Osteocyte (in vitro differentiated cells): Measurements from ENCODE around the gene TBCA. TPM values are rescaled to one million over a fixed set of nuclear protein-coding genes. Genes with fewer than 3 reads are reported as not detected.

Experiments
- DNase-seq: peaks from one replicate; pipeline ENCODE4 v3.0.0; 2021; ENCODE audit warnings: mixed read lengths; ENCODE audit not compliant: unreplicated experiment; ENCODE audit errors: extremely low spot score
- H3K27ac Mint-ChIP-seq: one replicate; pipeline ENCODE4 v1.8.0; 2021; ENCODE audit warnings: mild to moderate bottlenecking, mixed read lengths; ENCODE audit not compliant: unreplicated experiment
- H3K27me3 Mint-ChIP-seq: one replicate; pipeline ENCODE4 v1.8.0; 2021; ENCODE audit warnings: mixed read lengths; ENCODE audit not compliant: unreplicated experiment
- H3K36me3 Mint-ChIP-seq: one replicate; pipeline ENCODE4 v1.8.0; 2021; ENCODE audit warnings: mixed read lengths; ENCODE audit not compliant: unreplicated experiment
- H3K4me1 Mint-ChIP-seq: one replicate; pipeline ENCODE4 v1.8.0; 2021; ENCODE audit warnings: mixed read lengths; ENCODE audit not compliant: unreplicated experiment
- H3K4me3 Mint-ChIP-seq: one replicate; pipeline ENCODE4 v1.8.0; 2021; ENCODE audit warnings: mild to moderate bottlenecking, moderate library complexity, mixed read lengths; ENCODE audit not compliant: unreplicated experiment
- H3K9me3 Mint-ChIP-seq: one replicate; pipeline ENCODE4 v1.8.0; 2021; ENCODE audit warnings: mixed read lengths; ENCODE audit not compliant: unreplicated experiment
- total RNA-seq: library from RNA; stranded (reverse); gene quantifications from 2 replicates; pipeline ENCODE4 v1.2.1, GENCODE V29; 2021
- TF ChIP-seq, protein P1 (sequence below): fragments of 200-600 bp; sonication (generic); IDR thresholded peaks from 2 replicates; pipeline ENCODE4 v1.5.0; 2021; ENCODE audit warnings: antibody characterized with exemption, mild to moderate bottlenecking, moderate library complexity

The TBCA gene
- total RNA-seq, 1 donor from 2014 or later: 164 TPM

DNA sequence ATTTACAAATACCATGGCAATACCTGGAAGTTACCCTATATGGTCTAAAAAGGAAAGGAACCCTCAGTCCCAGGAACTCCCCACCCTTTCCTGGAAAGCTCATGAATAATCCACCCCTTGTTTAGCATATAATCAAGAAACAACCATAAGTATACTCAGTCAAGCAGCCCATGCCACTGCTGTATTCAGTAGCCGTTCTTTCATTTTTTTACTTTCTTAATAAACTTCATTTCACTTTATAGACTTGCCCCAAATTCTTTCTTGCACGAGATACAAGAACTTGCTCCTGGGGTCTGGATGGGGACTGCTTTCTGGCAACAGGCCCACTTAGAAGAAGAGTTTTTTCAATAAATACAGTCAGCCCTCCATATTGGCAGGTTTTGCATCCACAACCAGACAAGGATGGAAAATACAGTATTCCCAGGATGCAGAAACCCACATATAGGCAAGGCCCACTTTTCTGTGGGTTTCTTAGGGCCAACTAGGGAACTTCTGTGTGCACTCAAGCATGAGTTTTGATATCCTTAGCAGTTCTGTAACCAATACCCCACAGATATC lies 2.8 kb upstream of the TBCA start:
- no peak overlapping the region for H3K4me3 Mint-ChIP-seq
- TF ChIP-seq, protein P1, sequence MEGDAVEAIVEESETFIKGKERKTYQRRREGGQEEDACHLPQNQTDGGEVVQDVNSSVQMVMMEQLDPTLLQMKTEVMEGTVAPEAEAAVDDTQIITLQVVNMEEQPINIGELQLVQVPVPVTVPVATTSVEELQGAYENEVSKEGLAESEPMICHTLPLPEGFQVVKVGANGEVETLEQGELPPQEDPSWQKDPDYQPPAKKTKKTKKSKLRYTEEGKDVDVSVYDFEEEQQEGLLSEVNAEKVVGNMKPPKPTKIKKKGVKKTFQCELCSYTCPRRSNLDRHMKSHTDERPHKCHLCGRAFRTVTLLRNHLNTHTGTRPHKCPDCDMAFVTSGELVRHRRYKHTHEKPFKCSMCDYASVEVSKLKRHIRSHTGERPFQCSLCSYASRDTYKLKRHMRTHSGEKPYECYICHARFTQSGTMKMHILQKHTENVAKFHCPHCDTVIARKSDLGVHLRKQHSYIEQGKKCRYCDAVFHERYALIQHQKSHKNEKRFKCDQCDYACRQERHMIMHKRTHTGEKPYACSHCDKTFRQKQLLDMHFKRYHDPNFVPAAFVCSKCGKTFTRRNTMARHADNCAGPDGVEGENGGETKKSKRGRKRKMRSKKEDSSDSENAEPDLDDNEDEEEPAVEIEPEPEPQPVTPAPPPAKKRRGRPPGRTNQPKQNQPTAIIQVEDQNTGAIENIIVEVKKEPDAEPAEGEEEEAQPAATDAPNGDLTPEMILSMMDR: no peak
- H3K36me3 Mint-ChIP-seq: peaks cover 1% of the 10 kb centered on the region
- no peaks in the 10 kb centered on the region for H3K27me3 Mint-ChIP-seq
- DNase-seq: no peak
- H3K27ac Mint-ChIP-seq: no peak overlapping the region
- peaks cover 21% of the 10 kb centered on the region for H3K4me1 Mint-ChIP-seq
- no peaks in the 10 kb centered on the region for H3K9me3 Mint-ChIP-seq

DNA sequence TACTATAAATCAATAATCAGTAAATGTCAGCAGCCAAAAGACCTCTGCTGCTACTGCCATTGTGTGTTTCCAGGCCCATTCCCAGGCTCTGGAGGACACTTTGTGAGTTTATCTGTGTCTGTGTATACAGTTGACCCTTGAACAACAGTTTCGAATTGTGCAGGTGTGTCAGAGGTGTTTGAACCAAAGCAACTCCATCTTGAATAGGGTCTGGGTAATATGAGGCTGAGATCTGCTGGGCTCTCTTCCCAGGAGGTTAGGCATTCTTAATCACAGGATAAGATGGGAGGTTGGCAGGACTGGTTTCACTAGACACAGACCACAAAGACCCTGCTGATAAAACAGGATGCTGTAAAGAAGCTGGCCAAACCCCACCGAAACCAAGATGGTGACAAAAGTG lies 2.3 kb upstream of the TBCA start:
- peaks cover 4% of the 10 kb centered on the region for H3K36me3 Mint-ChIP-seq
- TF ChIP-seq, protein P1: no peak
- peaks cover 26% of the 10 kb centered on the region for H3K4me1 Mint-ChIP-seq
- no peak overlapping the region for H3K27ac Mint-ChIP-seq
- no peak for DNase-seq
- H3K4me3 Mint-ChIP-seq: no peak overlapping the region
- H3K27me3 Mint-ChIP-seq: no peaks in the 10 kb centered on the region
- no peaks in the 10 kb centered on the region for H3K9me3 Mint-ChIP-seq

DNA sequence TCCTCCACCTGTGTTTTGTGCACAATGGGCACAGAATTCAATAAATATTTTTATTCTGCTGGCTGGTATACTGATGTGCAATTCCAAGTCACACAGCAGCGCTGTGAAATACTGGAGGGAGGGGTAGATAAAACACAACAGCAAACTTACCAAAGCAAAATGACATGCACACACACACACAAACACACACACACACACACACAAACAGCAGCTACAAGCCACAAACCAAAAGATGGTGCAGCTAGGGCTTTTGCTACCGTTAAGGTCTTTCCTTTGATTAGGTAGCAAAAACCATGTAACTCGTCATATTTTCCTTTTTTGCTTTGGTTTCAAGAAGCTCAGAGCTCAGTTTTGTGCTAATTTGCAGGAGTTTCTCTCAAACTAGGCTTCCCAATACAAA lies 1.8 kb upstream of the TBCA start:
- no peaks in the 10 kb centered on the region for H3K9me3 Mint-ChIP-seq
- no peak for DNase-seq
- H3K36me3 Mint-ChIP-seq: peaks cover 4% of the 10 kb centered on the region
- no peaks in the 10 kb centered on the region for H3K27me3 Mint-ChIP-seq
- TF ChIP-seq, protein P1: no peak
- H3K27ac Mint-ChIP-seq: no peak overlapping the region
- H3K4me3 Mint-ChIP-seq: no peak overlapping the region
- peaks cover 30% of the 10 kb centered on the region for H3K4me1 Mint-ChIP-seq

DNA sequence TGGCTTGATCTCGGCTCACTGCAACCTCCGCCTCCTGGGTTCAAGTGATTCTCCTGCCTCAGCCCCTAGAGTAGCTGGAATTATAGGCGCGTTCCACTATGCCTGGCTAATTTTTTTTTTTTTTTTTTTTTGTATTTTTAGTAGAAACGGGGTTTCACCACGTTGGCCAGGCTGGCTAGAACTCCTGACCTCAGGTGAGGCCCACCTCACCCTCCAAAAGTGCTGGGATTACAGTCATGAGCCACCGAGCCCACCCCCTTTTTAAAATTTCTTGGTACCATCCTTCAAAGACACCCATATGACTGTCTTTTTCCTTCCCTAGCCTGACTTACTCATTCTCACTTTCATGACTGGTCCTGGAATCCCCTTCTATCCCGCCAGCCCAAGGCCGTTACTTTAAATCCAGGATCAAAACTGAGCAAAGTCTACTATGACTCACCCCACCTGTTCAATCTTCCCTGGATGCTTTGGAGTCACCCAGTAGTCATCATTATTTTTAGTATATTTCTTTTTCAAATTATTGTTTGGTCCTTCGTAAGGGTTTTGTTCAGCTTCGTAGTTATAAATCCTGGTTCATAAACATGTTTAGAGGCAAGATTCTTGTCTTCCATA lies 1.2 kb upstream of the TBCA start:
- H3K4me3 Mint-ChIP-seq: no peak overlapping the region
- TF ChIP-seq, protein P1: no peak
- H3K4me1 Mint-ChIP-seq: peaks cover 32% of the 10 kb centered on the region
- H3K9me3 Mint-ChIP-seq: no peaks in the 10 kb centered on the region
- DNase-seq: no peak
- no peak overlapping the region for H3K27ac Mint-ChIP-seq
- peaks cover 4% of the 10 kb centered on the region for H3K36me3 Mint-ChIP-seq
- no peaks in the 10 kb centered on the region for H3K27me3 Mint-ChIP-seq

DNA sequence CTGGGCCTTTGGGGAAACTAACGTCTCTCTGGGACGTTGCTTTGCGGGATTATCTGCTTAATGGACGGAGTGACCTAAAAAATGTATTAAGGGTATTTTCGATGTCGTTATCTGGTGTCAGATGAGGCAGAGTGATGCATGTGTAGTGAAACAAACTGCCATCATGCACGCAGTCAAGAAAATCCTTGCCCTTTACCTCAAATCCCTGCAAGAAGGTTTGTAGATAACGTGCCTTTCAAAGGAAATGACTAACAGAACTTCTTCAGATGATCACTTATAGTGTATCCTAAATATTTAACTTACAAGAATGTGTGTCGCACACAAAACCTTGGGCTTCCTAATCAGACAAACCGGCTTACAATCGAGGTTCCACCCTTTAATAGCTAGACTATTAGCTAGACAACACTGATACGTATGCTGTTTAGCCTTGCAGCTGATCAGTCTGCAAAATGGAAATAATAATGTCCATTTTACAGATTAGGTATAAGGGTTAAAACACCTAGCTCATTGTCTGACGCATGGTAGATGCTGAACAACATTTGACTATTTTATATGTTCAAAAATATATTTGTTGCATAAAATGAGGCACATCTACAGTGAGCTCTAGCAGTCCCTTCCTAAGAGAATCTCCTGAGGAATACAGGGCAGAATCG lies 541 bp upstream of the TBCA start:
- Mint-ChIP-seq H3K27me3 (no peaks in the 10 kb centered on the region), H3K9me3 (no peaks in the 10 kb centered on the region), H3K36me3 (peaks cover 7% of the 10 kb centered on the region), H3K4me1 (peaks cover 35% of the 10 kb centered on the region), H3K27ac (peak overlapping the region; percentile 94), H3K4me3 (peak overlapping the region; percentile 90)
- TF ChIP-seq, protein P1: no peak
- no peak for DNase-seq
